GM20431 (cell line): ENCODE data around the gene STBD1.
"Not testable (repeated sequence)": the region's sequence is repeated elsewhere in the genome, so short reads cannot be mapped to it uniquely, and the experiment has no call there.

Source experiments
- in situ Hi-C: fragments of 300-500 bp; cut with MseI, MboI; formaldehyde crosslinking; loops from one replicate; pipeline ENCODE4 v1.15.0; 2020; ENCODE audit warnings: low sequenced_read_pairs; ENCODE audit not compliant: unreplicated experiment

Gene STBD1

DNA sequence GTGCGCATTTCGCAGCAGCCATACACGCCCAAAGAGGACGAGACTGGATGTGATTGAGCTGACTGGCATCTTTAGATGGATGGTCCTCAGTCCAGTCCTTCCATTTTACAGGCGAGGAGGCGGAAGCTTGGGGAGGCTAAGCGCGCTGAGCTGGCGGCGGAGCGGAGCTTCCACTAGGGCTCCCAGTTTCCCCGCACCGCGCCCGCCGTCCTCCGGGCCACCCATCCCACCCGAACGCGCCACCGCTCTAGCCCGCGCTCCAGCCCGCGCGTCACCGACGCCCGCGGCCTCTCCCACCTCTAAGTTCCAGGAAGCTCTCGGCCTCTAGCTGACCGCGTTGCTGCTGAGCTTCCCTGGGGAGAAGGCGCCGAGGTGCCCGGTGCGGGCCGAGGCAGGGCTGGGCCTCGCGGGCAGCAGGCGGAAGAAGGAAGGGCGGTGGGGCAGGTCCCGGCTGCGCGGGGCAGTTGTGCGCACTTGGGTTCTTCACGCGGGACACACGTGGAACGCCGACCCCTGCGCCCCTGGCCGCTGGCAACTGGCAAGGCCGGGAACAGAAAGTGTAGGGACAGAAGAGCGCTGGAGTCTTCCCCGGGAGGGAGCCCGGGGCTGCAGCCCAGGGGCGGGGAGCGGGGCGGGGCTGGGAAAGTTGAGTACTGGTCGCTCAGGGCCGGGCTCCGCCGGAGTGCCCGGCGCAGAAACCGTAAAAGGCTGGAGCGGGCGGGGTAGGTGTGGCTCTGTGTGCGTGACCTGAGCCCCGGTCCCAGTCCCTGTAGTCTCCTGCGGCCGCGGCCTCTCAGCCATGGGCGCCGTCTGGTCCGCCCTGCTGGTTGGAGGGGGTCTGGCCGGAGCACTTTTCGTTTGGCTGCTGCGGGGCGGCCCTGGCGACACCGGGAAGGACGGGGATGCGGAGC is at the start of gene STBD1:
TSS of gene STBD1 (plus strand) at position 763 of the 911 bp plus-strand sequence. CDS start at position 800, 37 bp downstream.
- in situ Hi-C loops: no loop called here

DNA sequence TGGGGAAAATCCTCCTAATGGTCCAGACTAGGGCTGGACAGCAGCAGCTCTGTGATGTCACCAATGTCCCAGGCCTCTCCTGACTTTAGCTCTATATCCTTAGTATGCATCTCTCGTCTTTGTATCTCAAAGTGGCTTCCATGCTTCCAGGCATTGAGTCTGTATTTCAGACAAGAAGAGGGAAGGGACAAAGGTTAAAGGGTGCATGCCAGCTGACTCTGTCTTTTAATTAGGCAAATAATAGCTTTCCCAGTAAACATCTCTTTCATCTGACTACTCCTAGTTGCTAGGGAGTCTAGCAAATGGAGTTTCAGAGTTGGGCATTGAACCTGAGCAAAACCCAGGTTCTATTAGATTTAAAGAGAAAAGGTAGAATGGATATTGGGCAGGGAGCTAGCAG is 49.6 kb upstream of the STBD1 start:
- in situ Hi-C loops: no loop called here

DNA sequence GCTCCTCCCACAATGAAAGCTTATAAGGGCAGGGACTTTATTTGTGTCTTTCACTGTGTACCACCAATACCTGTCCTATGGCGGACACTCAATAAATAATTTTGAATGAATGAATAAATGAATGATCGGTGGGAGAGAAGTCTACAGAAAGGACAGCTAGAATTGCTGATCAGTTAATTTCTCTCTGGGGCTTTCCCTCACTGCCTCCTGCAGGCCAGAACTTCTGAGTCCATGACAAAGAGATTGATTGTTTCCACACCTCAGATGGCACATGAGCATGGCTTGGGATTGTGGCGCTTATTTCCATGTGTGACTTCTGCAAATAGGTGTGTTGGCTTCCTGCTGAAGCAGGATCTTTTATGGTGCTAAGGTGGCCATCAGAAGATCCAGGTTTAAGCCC is 48.7 kb upstream of the STBD1 start:
- in situ Hi-C loops: no loop called here

DNA sequence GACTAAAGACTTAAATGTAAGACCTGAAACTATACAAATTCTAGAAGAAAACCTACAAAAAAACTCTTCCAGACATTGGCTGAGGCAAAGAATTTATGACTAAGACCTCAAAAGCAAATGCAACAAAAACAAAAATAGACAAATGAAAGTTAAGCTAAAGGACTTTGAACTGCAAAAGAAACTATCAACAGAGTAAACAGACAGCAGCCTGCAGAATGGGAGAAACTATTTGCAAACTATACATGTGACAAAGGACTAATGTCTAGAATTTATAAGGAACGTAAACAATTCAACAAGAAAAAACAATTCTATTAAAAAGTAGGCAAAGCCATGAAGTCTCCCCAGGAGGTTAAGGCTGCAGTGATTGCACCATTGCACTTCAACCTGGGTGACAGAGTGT is 46.0 kb upstream of the STBD1 start:
- in situ Hi-C loops: no loop called here

DNA sequence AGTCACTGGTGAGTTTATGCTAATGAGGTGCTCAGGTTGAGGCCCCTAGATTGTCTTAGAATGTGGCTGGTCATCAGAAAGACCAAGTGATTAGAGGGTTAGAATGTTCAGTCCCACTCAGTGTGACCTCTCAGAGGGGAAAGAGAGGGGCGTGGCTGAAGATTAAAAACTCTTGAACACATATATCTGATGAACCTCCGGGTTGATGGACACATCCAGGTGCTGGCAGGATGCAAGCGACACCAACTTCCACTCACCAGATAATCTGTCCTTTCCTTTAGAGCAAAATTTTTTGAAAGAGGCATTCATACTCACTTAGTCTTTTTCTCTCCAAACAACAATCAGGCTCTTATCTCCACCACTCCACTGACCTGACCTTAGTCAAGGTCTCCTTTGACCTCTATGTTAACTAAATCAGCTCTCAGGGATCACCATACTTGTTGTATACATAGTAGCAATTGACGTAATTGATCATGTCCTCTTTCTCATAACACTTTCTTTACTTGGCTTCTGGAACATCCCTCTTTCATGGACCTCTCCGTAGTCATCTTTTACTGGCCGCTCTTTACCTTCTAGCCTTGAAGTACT is 40.8 kb upstream of the STBD1 start:
- in situ Hi-C loops: no loop called here

DNA sequence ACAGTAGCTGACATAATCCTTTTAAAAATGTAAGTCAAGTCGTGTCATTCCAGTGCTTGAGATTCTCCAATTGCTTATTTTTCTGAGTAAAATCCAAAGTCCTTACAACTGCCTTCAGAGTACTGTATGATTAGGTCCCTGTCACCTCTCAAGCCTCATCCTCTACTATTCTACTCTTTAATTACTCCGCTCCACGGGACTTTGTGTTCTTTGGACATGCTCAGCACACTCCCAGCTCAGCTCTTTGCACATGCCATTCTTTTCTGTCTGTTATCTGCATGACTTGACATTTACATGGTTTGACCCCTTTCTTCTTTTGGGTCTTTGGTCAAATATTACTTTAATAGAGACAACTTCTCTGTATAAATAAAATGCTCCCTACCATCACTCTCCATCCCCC is 39.9 kb upstream of the STBD1 start:
- in situ Hi-C loops: no loop called here

DNA sequence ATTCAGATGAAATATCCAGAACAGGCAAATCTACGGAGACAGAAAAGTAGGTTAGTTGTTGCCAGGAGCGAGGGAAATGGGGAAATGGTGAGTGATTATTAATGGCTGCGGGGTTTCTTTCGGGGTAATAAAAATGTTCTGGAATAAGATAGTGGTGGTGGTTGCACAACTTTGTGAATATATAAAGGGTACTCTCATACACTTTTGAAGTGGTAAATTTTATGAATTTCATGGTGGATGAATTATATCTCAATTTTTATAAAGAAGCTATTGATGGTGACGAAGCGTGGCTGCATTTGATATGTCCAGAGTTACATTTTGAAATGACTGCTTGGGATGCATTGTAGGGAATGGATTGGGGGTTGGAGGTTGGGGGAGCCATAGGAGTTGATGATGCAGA is 38.7 kb upstream of the STBD1 start:
- in situ Hi-C loops: no loop called here

DNA sequence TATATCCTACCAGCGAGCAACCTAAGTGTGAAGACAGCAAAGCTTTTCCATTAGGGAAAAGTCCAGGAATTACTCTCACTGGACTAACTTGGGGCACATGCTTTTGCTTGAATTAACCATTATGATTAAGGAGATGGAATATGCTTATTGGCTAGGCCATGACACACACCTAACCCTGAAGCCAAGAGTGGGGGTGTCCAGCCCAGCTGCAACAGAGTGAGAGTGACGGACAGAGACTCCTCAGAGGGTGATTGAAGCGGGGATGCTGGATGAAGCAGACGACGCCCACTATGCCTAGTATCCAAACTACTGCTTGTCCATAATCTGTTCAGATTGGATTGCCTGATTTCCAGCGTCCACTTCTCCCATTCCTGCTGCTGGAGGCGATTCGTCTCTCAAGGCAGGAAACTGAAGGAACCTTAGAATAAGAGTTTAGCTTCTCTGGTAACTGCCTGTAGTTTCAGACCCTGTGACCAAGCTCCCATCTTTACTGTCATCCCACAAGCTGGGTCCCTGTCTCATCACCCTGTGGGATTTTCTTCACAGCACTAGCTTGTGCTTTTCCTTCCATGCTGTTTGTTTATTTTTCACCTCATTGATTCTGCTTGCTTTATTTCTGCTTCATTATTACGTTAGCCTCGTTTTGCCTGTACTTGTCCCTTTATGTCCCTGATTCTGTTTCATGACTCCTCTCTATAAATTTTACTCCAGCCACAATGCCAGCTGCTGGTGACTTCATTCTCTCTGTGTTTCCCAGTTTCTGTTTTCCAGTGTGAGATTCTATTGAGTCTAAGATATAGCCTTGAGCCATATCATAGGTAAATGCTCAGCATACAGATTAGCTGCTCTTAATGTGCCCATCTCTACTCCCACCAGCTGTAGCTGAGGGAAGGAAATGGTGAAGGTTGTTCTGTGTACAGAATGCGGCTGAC is 36.0 kb upstream of the STBD1 start:
- in situ Hi-C loops: no loop called here

DNA sequence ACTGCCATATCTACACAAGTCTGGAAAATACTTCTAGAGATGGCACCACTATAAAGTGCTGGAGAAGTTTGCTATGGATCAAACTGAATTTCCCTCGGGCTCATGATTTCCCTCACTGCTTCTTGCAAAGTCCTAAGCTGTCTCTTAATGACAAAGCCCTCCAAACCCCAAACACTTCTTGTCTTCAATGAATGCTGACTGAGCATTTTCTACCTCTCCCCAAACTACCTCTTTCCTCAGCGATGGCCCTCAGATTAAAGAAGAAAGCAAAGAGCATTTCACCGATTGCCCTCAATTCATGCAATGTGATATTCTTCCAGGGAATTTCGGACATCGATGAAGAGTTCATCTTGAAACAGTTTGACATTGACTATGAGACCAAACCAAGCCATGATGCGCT is 35.3 kb upstream of the STBD1 start:
- in situ Hi-C loops: no loop called here

DNA sequence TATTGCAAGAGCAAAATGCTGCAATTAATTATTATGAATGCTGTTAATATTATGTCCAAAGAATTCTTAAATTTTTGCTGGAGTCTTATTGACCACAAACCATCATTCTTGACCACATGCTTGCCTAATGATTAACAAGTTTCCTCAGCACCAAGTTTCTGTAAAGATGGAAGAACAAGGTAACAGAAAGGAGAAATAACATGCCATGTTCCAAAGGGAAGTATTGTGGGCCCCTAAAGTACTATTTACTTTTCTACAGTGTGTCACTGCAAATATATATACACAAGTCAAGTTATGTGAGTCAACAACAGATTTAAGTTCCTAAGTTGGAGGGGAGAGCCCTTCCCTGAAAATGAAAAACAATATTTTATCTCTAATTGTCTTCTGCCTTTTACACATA is 34.5 kb upstream of the STBD1 start:
- in situ Hi-C loops: no loop called here

DNA sequence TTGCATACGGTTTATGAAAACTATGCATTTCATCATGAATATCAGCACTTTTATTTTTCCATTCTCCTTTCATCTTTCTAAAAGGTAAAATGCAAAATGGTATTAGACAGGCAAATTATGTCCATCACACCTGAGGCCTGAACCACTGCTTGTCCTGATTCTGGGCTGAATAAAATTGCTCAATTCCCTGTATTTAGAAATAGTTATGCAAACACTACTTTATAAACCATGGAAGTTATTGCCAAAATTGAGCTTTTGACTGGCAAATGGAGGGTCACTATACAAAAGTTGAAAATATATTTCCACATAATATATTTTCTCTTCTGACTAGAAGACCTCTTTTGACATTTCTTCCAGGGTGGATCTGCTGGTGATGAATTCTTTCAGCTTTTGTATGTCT is 34.0 kb upstream of the STBD1 start:
- in situ Hi-C loops: no loop called here

DNA sequence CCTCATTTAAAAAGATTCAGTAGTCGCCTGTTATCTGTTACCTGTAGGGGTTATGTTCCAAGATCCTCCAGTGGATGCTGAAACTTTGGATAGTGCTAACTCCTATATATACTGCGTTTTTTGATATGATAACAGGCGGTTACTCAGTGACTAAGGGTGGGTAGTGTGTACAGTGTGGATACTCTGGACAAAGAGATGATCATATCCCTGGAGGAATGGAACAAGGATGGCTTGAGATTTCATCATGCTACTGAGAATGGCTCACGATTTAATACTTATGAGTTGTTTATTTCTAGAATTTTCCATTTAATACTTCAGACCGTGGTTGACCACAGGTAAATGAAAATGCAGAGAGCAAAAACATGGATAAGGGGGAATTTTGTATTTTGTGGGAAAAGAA is 33.5 kb upstream of the STBD1 start:
- in situ Hi-C loops: no loop called here

DNA sequence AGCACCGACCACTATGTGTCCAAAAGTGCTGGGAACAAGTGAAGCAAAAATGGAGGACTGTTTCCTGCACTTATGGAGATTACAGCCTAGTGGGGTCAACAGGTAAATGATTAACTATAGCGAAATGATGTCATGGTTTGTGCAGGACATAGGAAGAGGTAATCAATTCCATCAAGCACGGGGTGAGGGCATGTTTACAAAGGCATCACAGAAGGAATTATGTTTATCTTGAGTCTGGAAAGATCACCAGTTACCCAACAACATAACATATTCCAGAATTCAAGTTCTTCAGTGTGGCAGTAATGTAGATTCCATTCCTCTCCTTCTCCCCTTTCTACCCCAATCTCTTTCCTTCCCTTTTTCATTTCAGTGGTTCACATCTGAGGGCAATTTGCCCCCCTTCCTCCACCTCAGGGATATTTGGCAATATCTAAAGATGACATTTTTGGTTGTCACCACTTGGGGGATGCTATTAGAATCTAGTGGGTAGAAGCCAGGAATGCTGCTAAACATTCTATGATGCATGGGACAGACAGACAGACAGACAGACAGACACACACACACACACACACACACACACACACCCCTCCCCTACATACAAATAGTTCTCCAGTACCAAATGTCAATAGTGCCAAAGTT is 30.9 kb upstream of the STBD1 start:
- in situ Hi-C loops: no loop called here

DNA sequence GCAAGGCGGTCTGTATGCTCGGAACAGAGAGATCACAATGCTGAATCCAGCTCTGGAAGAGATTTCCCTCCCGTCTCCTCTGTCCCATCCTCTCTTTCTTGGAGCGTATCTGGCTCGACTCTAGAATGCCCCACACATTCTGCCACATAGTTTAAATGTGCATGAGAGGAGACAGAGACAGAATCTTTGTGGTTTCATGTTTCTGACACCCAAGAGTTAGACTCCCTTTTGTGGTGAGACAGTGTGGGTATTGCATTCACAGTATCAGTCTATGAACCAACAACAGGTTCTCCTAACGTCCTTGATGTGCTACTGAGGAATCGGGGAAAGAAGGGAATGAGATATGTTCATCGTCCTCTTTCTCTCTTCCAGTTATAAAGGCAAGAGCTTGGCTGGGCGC is 29.7 kb upstream of the STBD1 start:
- in situ Hi-C loops: no loop called here

DNA sequence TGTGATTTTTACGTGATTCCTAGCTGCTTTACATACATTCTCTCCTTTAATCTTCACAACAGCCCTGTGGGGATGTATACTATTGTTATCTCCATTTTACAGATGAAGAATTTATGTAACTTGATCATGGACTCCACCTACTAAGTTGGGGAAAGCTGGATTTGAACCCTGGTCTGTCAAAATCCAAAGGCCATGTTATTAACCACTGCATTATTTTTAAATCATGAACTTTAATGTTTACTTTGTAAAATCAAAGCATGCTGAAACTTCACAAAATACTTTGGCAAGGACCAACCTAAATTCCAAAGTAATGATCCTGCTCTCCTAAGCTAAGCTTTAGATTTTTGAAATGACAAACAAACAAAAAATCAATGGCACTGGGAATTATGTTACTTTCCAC is 28.9 kb upstream of the STBD1 start:
- in situ Hi-C loops: no loop called here

DNA sequence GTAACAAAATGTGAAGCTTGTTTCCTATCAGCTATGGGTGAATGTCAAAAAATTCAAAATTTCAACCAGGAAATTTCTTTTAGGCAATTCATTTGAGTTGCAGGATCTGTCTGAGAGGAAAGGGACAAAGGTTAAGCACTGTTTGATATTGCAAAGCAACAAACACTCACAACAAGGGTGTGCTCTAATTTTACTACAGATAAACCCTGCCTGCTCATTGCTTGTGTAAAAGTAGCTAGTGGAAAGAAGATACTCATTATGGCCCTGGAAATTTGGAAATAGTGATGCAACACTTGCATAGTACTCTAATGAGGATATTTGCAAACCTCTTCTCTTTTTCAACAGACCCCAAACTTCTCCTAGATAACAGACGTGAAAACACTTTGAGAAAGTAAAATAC is 27.9 kb upstream of the STBD1 start:
- in situ Hi-C loops: no loop called here

DNA sequence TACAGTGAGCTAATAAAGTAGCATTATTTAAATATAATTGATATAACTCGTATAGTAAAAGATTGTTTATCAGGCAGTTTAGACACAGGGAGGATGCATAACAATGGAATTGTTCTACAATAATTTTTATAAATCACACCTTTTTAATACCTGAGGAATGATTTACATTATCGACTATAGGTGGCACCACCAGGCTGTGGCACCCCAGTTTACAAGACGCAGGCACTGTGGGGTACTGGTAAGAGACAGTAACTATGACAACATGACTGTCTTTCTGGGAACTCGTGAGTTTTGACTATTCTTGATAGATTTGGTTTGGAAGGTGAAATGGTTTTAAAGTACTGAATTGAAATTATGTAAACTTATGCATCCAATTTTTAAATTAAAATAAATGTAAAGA is 27.1 kb upstream of the STBD1 start:
- in situ Hi-C loops: no loop called here

DNA sequence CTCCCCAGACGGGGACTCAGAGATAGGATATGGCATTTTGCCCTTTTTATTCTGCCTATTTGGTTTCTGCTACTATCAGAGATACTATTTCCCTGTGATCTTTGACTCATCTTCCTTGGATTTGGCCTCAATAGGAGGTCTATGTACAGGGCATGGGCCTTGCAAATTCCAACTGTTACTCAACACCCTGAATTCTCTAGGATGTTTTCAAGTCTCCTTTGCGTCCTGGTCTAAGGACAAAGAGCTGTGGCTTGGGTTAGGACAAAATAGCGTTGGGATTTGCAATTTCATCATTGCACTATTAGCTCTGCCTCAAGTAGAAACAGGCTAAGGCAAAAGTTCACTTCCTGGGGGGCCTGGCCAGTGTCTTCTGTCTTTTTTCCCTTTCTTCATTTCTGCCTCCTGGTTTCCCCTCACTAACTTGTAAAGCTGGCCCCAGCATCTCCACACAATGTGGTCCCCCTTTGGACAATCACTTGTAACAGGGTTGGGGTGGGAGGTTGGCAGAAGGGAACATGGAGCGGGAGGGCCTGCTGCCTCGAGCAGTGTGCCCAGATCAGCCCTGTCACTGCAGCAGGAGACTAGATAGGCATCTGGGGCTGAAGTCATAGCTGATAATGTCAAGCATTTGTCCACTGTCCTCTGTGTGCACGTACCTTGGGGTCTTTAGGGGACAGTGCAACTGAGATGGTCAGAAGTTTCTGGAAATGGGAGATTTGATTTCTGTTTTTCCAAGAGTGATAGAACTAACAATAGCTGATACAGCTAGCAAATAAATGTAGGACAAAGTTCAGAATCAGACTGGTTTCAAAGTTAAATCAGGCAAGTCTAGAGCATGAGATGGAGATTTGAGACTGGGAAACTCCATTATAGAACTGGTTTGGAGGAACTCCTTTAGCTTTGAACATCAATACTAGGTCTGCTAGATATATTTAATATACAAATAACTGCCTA is 25.8 kb upstream of the STBD1 start:
- in situ Hi-C loops: no loop called here

DNA sequence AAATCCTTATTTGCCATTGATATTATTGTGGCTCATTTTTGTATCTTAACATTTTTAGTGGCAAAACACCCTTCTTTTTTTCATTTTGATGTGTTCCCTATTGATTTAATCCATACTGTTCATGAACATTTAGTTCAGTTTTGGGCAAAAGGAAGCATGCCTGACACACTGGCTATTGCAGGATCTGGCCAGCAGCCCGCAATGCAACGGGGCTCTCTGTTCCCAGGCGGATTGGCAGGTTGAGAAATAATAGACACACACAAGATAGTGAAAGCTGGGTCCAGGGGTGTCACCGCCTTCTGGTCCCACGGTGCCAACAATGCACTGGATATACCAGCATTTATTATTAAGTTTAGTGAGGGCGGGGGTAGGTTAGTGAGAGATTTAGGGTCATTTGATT is 24.9 kb upstream of the STBD1 start:
- in situ Hi-C loops: not testable (repeated sequence)
